CD14-positive monocyte (primary cell): ENCODE results near the gene AGTPBP1. TPM values are rescaled to one million over a fixed set of nuclear protein-coding genes. Genes with fewer than 3 reads are reported as not detected.
"Not testable (repeated sequence)": the region's sequence is repeated elsewhere in the genome, so short reads cannot be mapped to it uniquely, and the experiment has no call there.

Experiments used
- DNase-seq, 3 donors: peaks; one replicate each; pipeline ENCODE4 v3.0.0-alpha.2; 2011 to 2022
- H2AFZ ChIP-seq: 2 replicates; pipeline ENCODE4 v1.6.0; 2012; ENCODE audit warnings: mild to moderate bottlenecking, low read depth, low read length, inconsistent platforms; ENCODE audit not compliant: insufficient read depth, poor library complexity, severe bottlenecking
- H3K27ac ChIP-seq, 2 donors: 1 replicate in 1 of 2; 2 replicates in 1 of 2; pipeline ENCODE4 v1.5.1; 2012 to 2013; ENCODE audit warnings: low read length in 2 of 2, control low read depth in 1 of 2, inconsistent platforms in 1 of 2, low read depth in 1 of 2, mild to moderate bottlenecking in 1 of 2
- H3K27me3 ChIP-seq, 2 donors: one replicate each; pipeline versions ENCODE4 v1.6.0 to v1.6.1; 2011 to 2013; ENCODE audit warnings: low read length in 2 of 2; ENCODE audit not compliant: control insufficient read depth in 2 of 2, insufficient read depth in 2 of 2
- H3K36me3 ChIP-seq, 2 donors: replicated peaks in 1 of 2; 1 replicate in 1 of 2; 2 replicates in 1 of 2; pipeline versions ENCODE4 v1.5.1 to v1.6.1; 2012 to 2013; ENCODE audit warnings: low read length in 2 of 2, control low read depth in 1 of 2, inconsistent platforms in 1 of 2, mild to moderate bottlenecking in 1 of 2; ENCODE audit not compliant: insufficient read depth in 2 of 2, control insufficient read depth in 1 of 2
- H3K4me1 ChIP-seq, 2 donors: 1 replicate in 1 of 2; 2 replicates in 1 of 2; pipeline versions ENCODE4 v1.5.1 to v1.6.1; 2012 to 2013; ENCODE audit warnings: low read length in 2 of 2, control low read depth in 1 of 2, inconsistent platforms in 1 of 2, mild to moderate bottlenecking in 1 of 2, moderate library complexity in 1 of 2; ENCODE audit not compliant: insufficient read depth in 2 of 2, control insufficient read depth in 1 of 2
- H3K4me2 ChIP-seq: replicated peaks from 2 replicates; pipeline ENCODE3; 2012; ENCODE audit warnings: low read length, moderate library complexity, mild to moderate bottlenecking; ENCODE audit not compliant: poor library complexity, severe bottlenecking; ENCODE audit errors: extremely low read depth
- H3K4me3 ChIP-seq, 3 experiments: fragments of 200-600 bp in 1 of 3; sonication (generic) in 1 of 3; replicated peaks in 1 of 3; 1 replicate in 2 of 3; 2 replicates in 1 of 3; pipeline ENCODE4 v1.5.1; 2011 to 2013; ENCODE audit warnings: low read length in 3 of 3, mild to moderate bottlenecking in 3 of 3, control low read depth in 2 of 3, low read depth in 2 of 3, inconsistent platforms in 1 of 3, moderate library complexity in 1 of 3
- H3K79me2 ChIP-seq: 2 replicates; pipeline ENCODE4 v1.6.0; 2012; ENCODE audit warnings: mild to moderate bottlenecking, control low read depth, inconsistent platforms, low read length, moderate library complexity; ENCODE audit not compliant: insufficient read depth
- H3K9ac ChIP-seq: 2 replicates; pipeline ENCODE4 v1.6.0; 2017; ENCODE audit warnings: low read length, mild to moderate bottlenecking; ENCODE audit not compliant: insufficient read depth, poor library complexity, severe bottlenecking
- H3K9me3 ChIP-seq, 2 donors: replicated peaks in 1 of 2; 1 replicate in 1 of 2; 2 replicates in 1 of 2; pipeline versions ENCODE4 v1.5.1 to v1.6.1; 2012 to 2013; ENCODE audit warnings: low read length in 2 of 2, control low read depth in 1 of 2; ENCODE audit not compliant: control insufficient read depth in 1 of 2, insufficient read depth in 1 of 2
- H4K20me1 ChIP-seq: 2 replicates; pipeline ENCODE4 v1.6.0; 2012; ENCODE audit warnings: mild to moderate bottlenecking, low read length, control low read depth, moderate library complexity; ENCODE audit not compliant: insufficient read depth
- H3K27ac Mint-ChIP-seq, 7 donors: one replicate each; pipeline ENCODE4 v1.8.0; 2020; ENCODE audit warnings: mild to moderate bottlenecking in 7 of 7, mixed read lengths in 7 of 7, moderate library complexity in 6 of 7, inconsistent platforms in 2 of 7
- H3K27me3 Mint-ChIP-seq, 3 donors: one replicate each; pipeline ENCODE4 v1.8.0; 2021 to 2022; ENCODE audit warnings: low read depth in 3 of 3, mild to moderate bottlenecking in 3 of 3, mixed read lengths in 3 of 3, moderate library complexity in 3 of 3, inconsistent platforms in 1 of 3
- H3K36me3 Mint-ChIP-seq, 2 donors: one replicate each; pipeline ENCODE4 v1.8.0; 2020; ENCODE audit warnings: mixed read lengths in 2 of 2, inconsistent platforms in 1 of 2, mild to moderate bottlenecking in 1 of 2
- H3K4me1 Mint-ChIP-seq: one replicate; pipeline ENCODE4 v1.8.0; 2020; ENCODE audit warnings: mild to moderate bottlenecking, mixed read lengths
- H3K4me3 Mint-ChIP-seq, 2 donors: one replicate each; pipeline ENCODE4 v1.8.0; 2020; ENCODE audit warnings: mild to moderate bottlenecking in 2 of 2, mixed read lengths in 2 of 2, moderate library complexity in 1 of 2
- H3K9me3 Mint-ChIP-seq, 7 donors: one replicate each; pipeline ENCODE4 v1.8.0; 2020 to 2022; ENCODE audit warnings: mixed read lengths in 7 of 7, mild to moderate bottlenecking in 6 of 7, moderate library complexity in 6 of 7, inconsistent platforms in 2 of 7
- WGBS: methylation state at CpG from one replicate; pipeline ENCODE4 v1.1.5; 2013; ENCODE audit warnings: missing lambda C conversion rate; ENCODE audit not compliant: insufficient coverage; 5-methylcytosine and 5-hydroxymethylcytosine counted together
- intact Hi-C, 2 donors: fragments of 100-400 bp; cut with micrococcal nuclease; formaldehyde crosslinking; loops; one replicate each; pipeline versions ENCODE4 v1.15.0 to v1.15.1; 2023
- polyA plus RNA-seq, 3 donors: library from polyadenylated mRNA; depleted of rRNA in 1 of 3; unstranded in 2 of 3; stranded (reverse) in 1 of 3; fragments of 300-500 nt in 2 of 3; fragments of >200 nt in 1 of 3; fragmentation: Illumina TruSeq in 2 of 3; gene quantifications; 1 replicate in 2 of 3; 2 replicates in 1 of 3; pipeline ENCODE4 v1.2.3, GENCODE V29; 2012 to 2021
- TF ChIP-seq, protein P1 (sequence below): fragments of 200-600 bp; IDR thresholded peaks from one replicate; pipeline ENCODE4 v1.8.0; 2022; ENCODE audit warnings: antibody characterized with exemption, mild to moderate bottlenecking

AGTPBP1 gene
- polyA plus RNA-seq, 3 donors = 55.6 to 90.3 (median 77.0) TPM

DNA sequence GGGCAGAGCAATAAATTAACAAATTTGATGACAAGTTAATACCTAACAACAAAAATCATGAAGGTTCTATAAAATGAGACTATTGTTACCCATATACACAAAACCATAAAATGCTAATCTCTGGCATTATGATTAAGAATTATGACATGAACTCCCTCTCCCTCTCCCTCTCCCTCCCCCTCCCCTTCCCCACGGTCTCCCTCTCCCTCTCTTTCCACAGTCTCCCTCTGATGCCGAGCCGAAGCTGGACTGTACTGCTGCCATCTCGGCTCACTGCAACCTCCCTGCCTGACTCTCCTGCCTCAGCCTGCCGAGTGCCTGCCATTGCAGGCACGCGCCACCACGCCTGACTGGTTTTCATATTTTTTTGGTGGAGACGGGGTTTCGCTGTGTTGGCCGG, 168.8 kb downstream of the AGTPBP1 start:
- intact Hi-C loops, H3K27me3 Mint-ChIP-seq: not testable (repeated sequence)

GRCh38 chr9:85569988-85570387, 171.8 kb downstream of the AGTPBP1 start:
- Mint-ChIP-seq H3K27ac (peak overlapping the region in 2 of 7 donors; percentile 13 to 75), H3K4me3 (no peak overlapping the region), H3K36me3 (peaks cover 70 to 92% of the 10 kb centered on the region in 2 donors), H3K4me1 (no peaks in the 10 kb centered on the region), H3K27me3 (peaks cover 0 to 1% (median 0%) of the 10 kb centered on the region in 3 donors), H3K9me3 (peaks cover 0 to 2% (median 0%) of the 10 kb centered on the region in 7 donors)
- Histone ChIP-seq H4K20me1 (peaks cover 64% of the 10 kb centered on the region), H3K27me3 (no peaks in the 10 kb centered on the region), H3K4me3 (no peak overlapping the region), H3K4me2 (no peak overlapping the region), H3K27ac (no peak overlapping the region), H3K79me2 (peaks cover 2% of the 10 kb centered on the region), H3K9me3 (no peaks in the 10 kb centered on the region), H3K9ac (no peak overlapping the region), H2AFZ (no peak overlapping the region), H3K4me1 (no peaks in the 10 kb centered on the region), H3K36me3 (peaks cover 51 to 89% of the 10 kb centered on the region in 2 donors)
- no CpG with 5 or more reads among the region's 2 CpGs for WGBS
- no peak for DNase-seq
- intact Hi-C loops = no loop called here
- TF ChIP-seq, protein P1, sequence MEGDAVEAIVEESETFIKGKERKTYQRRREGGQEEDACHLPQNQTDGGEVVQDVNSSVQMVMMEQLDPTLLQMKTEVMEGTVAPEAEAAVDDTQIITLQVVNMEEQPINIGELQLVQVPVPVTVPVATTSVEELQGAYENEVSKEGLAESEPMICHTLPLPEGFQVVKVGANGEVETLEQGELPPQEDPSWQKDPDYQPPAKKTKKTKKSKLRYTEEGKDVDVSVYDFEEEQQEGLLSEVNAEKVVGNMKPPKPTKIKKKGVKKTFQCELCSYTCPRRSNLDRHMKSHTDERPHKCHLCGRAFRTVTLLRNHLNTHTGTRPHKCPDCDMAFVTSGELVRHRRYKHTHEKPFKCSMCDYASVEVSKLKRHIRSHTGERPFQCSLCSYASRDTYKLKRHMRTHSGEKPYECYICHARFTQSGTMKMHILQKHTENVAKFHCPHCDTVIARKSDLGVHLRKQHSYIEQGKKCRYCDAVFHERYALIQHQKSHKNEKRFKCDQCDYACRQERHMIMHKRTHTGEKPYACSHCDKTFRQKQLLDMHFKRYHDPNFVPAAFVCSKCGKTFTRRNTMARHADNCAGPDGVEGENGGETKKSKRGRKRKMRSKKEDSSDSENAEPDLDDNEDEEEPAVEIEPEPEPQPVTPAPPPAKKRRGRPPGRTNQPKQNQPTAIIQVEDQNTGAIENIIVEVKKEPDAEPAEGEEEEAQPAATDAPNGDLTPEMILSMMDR = no peak

More for the DNA sequence above, 168.8 kb downstream of the AGTPBP1 start:
- peaks cover 56% of the 10 kb centered on the region for H4K20me1 ChIP-seq
- not testable (repeated sequence) for H3K79me2 ChIP-seq, H3K4me1 Mint-ChIP-seq, H3K9ac ChIP-seq, H3K4me1 ChIP-seq, DNase-seq, H3K9me3 Mint-ChIP-seq, H3K4me3 ChIP-seq, H3K27me3 ChIP-seq, H3K9me3 ChIP-seq, H3K4me3 Mint-ChIP-seq, H3K27ac ChIP-seq, H2AFZ ChIP-seq, H3K4me2 ChIP-seq
- no CpG with 5 or more reads among the region's 11 CpGs for WGBS
- Mint-ChIP-seq H3K27ac (peak overlapping the region in 2 of 7 donors; percentile 10 to 11), H3K36me3 (peaks cover 55 to 75% of the 10 kb centered on the region in 2 donors)
- H3K36me3 ChIP-seq = peaks cover 52 to 87% of the 10 kb centered on the region in 2 donors
